ENCODE measurements around the gene ITGB7.

DNA sequence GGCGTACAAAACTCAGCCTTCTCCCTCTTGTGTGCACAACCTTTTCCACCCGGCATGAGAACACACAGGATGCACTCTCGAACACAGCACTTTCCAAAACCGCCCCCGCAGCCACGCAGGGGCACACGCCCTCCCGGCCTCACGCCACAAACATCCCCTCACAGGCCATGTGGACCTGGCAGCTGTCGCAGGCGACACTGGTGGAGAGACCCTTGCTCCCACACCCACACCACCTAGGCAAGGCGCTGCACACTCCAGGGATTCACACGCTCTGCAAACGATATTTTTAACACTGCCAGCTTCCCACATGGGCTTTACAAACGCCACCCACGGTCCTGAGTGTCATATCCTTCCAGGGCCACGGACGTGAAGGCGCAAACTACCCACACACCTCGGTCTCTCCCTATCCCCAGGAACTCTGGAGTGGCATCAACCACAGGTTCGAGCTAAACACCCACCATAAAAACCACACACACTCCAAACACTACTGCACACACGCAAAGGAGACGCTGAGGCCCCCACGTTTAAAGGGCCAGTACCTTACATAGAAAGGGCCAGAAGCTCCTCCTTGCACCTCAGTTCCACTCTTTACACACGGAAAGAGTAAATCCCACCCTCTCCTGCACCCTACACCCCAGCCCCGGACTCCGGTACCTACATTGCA lies 12.4 kb upstream of the ITGB7 start:
- TF ChIP-seq, protein P1, sequence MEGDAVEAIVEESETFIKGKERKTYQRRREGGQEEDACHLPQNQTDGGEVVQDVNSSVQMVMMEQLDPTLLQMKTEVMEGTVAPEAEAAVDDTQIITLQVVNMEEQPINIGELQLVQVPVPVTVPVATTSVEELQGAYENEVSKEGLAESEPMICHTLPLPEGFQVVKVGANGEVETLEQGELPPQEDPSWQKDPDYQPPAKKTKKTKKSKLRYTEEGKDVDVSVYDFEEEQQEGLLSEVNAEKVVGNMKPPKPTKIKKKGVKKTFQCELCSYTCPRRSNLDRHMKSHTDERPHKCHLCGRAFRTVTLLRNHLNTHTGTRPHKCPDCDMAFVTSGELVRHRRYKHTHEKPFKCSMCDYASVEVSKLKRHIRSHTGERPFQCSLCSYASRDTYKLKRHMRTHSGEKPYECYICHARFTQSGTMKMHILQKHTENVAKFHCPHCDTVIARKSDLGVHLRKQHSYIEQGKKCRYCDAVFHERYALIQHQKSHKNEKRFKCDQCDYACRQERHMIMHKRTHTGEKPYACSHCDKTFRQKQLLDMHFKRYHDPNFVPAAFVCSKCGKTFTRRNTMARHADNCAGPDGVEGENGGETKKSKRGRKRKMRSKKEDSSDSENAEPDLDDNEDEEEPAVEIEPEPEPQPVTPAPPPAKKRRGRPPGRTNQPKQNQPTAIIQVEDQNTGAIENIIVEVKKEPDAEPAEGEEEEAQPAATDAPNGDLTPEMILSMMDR (IDR thresholded peaks at IDR 0.05), result no peak
- TF ChIP-seq POLR2A (IDR thresholded peaks at IDR 0.05), result peak in 1 of 3 donors; percentile 15

All from body of pancreas (tissue), 4 donors.